WERI-Rb-1 (cell line): ENCODE results near the gene CLBA1.

ENCODE experiments used
- DNase-seq: peaks from one replicate; pipeline ENCODE4 v3.0.0-alpha.2; 2020
- H3K27ac ChIP-seq: fragments of 250-450 bp; sonication (Bioruptor Pico); 2 replicates; pipeline ENCODE4 v1.5.1; 2020; ENCODE audit warnings: mild to moderate bottlenecking, moderate library complexity
- H3K27me3 ChIP-seq: fragments of 250-450 bp; sonication (Bioruptor Pico); 2 replicates; pipeline ENCODE4 v1.5.1; 2021; ENCODE audit warnings: mild to moderate bottlenecking, low read depth, moderate library complexity; ENCODE audit not compliant: insufficient read depth, severe bottlenecking
- H3K36me3 ChIP-seq: fragments of 250-450 bp; sonication (Bioruptor Pico); 2 replicates; pipeline ENCODE4 v1.5.1; 2020; ENCODE audit warnings: mild to moderate bottlenecking, moderate library complexity
- H3K4me3 ChIP-seq: 2 replicates; pipeline ENCODE4 v1.5.1; 2011; ENCODE audit warnings: low read depth, mild to moderate bottlenecking, control low read depth, low read length
- H3K9me3 ChIP-seq: fragments of 250-450 bp; sonication (Bioruptor Pico); 2 replicates; pipeline ENCODE4 v1.5.1; 2021; ENCODE audit warnings: mild to moderate bottlenecking, moderate library complexity; ENCODE audit not compliant: severe bottlenecking
- CTCF ChIP-seq: IDR thresholded peaks from 2 replicates; pipeline ENCODE4 v1.5.1; 2011; ENCODE audit warnings: low read depth, mild to moderate bottlenecking, control low read depth, inconsistent platforms, low read length

CLBA1 gene

GRCh38 chr14:105014032-105014431 is 28.4 kb downstream of the CLBA1 start:
- H3K4me3 ChIP-seq = no peak overlapping the region
- DNase-seq = no peak
- H3K27ac ChIP-seq = no peak overlapping the region
- peaks cover 74% of the 10 kb centered on the region for H3K36me3 ChIP-seq
- H3K9me3 ChIP-seq = no peaks in the 10 kb centered on the region
- no peak for TF ChIP-seq CTCF
- no peaks in the 10 kb centered on the region for H3K27me3 ChIP-seq

GRCh38 chr14:105014631-105015030 is 29.0 kb downstream of the CLBA1 start:
- Histone ChIP-seq H3K27me3 (no peaks in the 10 kb centered on the region), H3K36me3 (peaks cover 74% of the 10 kb centered on the region), H3K9me3 (no peaks in the 10 kb centered on the region), H3K27ac (no peak overlapping the region), H3K4me3 (no peak overlapping the region)
- no peak for TF ChIP-seq CTCF
- DNase-seq = no peak

- H3K4me3 ChIP-seq = no peak overlapping the region
- no peak for TF ChIP-seq CTCF
- H3K27ac ChIP-seq = no peak overlapping the region
- no peak for DNase-seq
- no peaks in the 10 kb centered on the region for H3K27me3 ChIP-seq
- no peaks in the 10 kb centered on the region for H3K9me3 ChIP-seq
- peaks cover 74% of the 10 kb centered on the region for H3K36me3 ChIP-seq
Observed at GRCh38 chr14:105015242-105015641, 29.7 kb downstream of the CLBA1 start.

- no peaks in the 10 kb centered on the region for H3K9me3 ChIP-seq
- no peak overlapping the region for H3K27ac ChIP-seq
- no peaks in the 10 kb centered on the region for H3K27me3 ChIP-seq
- peaks cover 74% of the 10 kb centered on the region for H3K36me3 ChIP-seq
- no peak overlapping the region for H3K4me3 ChIP-seq
- DNase-seq = no peak
- no peak for TF ChIP-seq CTCF
Observed at GRCh38 chr14:105015905-105016304, 30.3 kb downstream of the CLBA1 start.

- DNase-seq = no peak
- no peak overlapping the region for H3K27ac ChIP-seq
- no peak overlapping the region for H3K4me3 ChIP-seq
- TF ChIP-seq CTCF = no peak
- H3K27me3 ChIP-seq = no peaks in the 10 kb centered on the region
- H3K36me3 ChIP-seq = peaks cover 55% of the 10 kb centered on the region
- no peaks in the 10 kb centered on the region for H3K9me3 ChIP-seq
Observed at GRCh38 chr14:105018414-105018813, 32.8 kb downstream of the CLBA1 start.

GRCh38 chr14:105019861-105020814 is 34.5 kb downstream of the CLBA1 start:
- Histone ChIP-seq H3K36me3 (peaks cover 51% of the 10 kb centered on the region), H3K27ac (peak overlapping the region; percentile 100), H3K27me3 (no peaks in the 10 kb centered on the region), H3K4me3 (peak overlapping the region; percentile 83), H3K9me3 (no peaks in the 10 kb centered on the region)
- TF ChIP-seq CTCF = no peak
- no peak for DNase-seq
